HCT116 (cell line): ENCODE results near the gene TRIM24. TPM values are rescaled to one million over a fixed set of nuclear protein-coding genes. Genes with fewer than 3 reads are reported as not detected.

Experiments used
- ATAC-seq: fragments of 200-7000 bp; cut with Tn5 transposase; 2 replicates; pipeline ENCODE4 v1.9.1; 2020; ENCODE audit warnings: mild to moderate bottlenecking, moderate library complexity
- BruUV-seq: library from RNA; stranded (reverse); fragments of 400-500 nt; replicated peaks from 2 replicates; lab custom pipeline; 2021; lab: Mats Ljungman, UMichigan
- CTCF ChIA-PET: fragments of 300-600 bp; sonication (Branson Sonifier 250); formaldehyde crosslinking; loops from one replicate; lab custom pipeline; 2021; ENCODE audit warnings: antibody characterized with exemption; lab: Charles Lee
- POLR2A ChIA-PET: fragments of 300-600, 350-600 bp; sonication (Branson Sonifier 250); formaldehyde crosslinking; loops from one replicate; lab custom pipeline; 2021; ENCODE audit warnings: antibody characterized with exemption; lab: Charles Lee
- RAD21 ChIA-PET, 2 experiments: fragments of 300-600 bp; sonication (Branson Sonifier 250); formaldehyde crosslinking; loops; one replicate each; lab custom pipeline; 2023; ENCODE audit warnings: low total read pairs in 2 of 2; ENCODE audit not compliant: uncharacterized antibody in 2 of 2, unreplicated experiment in 2 of 2, low non-redundant PET in 1 of 2; lab: Charles Lee
- DNase-seq: peaks from one replicate; pipeline ENCODE4 v3.0.0-alpha.2; 2010; ENCODE audit warnings: low read depth, low spot score
- H2AFZ ChIP-seq: fragments of 200-600 bp; shearing (Covaris generic), sonication (generic); 2 replicates; pipeline ENCODE4 v1.6.1; 2017; ENCODE audit warnings: low read depth, mixed run types, mixed read lengths, antibody characterized with exemption, low read length; ENCODE audit not compliant: poor library complexity, severe bottlenecking
- H3K27ac ChIP-seq: 2 replicates; pipeline ENCODE4 v1.5.1; 2012; ENCODE audit warnings: low read depth, low read length
- H3K27me3 ChIP-seq: fragments of 200-600 bp; sonication (generic); 2 replicates; pipeline ENCODE4 v1.6.1; 2016; ENCODE audit warnings: mixed run types, low read length, mixed read lengths; ENCODE audit not compliant: insufficient read depth
- H3K36me3 ChIP-seq, 2 experiments: fragments of 200-500 bp in 1 of 2; fragments of 200-600 bp in 1 of 2; sonication (Bioruptor generic) in 1 of 2; sonication (generic) in 1 of 2; 2 replicates each; pipeline versions ENCODE4 v1.5.1 to v1.6.1; 2014 to 2016; ENCODE audit warnings: low read length in 2 of 2, inconsistent platforms in 1 of 2, mixed read lengths in 1 of 2, mixed run types in 1 of 2; ENCODE audit not compliant: insufficient read depth in 2 of 2, control insufficient read depth in 1 of 2
- H3K4me1 ChIP-seq, 2 experiments: fragments of 200-600 bp in 1 of 2; sonication (generic) in 1 of 2; 2 replicates each; pipeline versions ENCODE4 v1.5.1 to v1.6.1; 2012 to 2017; ENCODE audit warnings: low read length in 2 of 2, inconsistent platforms in 1 of 2, mild to moderate bottlenecking in 1 of 2, mixed read lengths in 1 of 2, mixed run types in 1 of 2, moderate library complexity in 1 of 2; ENCODE audit not compliant: insufficient read depth in 2 of 2, control insufficient read depth in 1 of 2
- H3K4me2 ChIP-seq: fragments of 200-600 bp; sonication (generic); 2 replicates; pipeline ENCODE4 v1.6.1; 2017; ENCODE audit warnings: mixed run types, low read length, mixed read lengths
- H3K4me3 ChIP-seq, 2 experiments: fragments of 200-600 bp in 1 of 2; sonication (generic) in 1 of 2; replicated peaks in 1 of 2; 2 replicates each; pipeline ENCODE4 v1.5.1; 2011 to 2016; ENCODE audit warnings: low read length in 2 of 2, control low read depth in 1 of 2, low read depth in 1 of 2, mild to moderate bottlenecking in 1 of 2, mixed read lengths in 1 of 2, mixed run types in 1 of 2
- H3K79me2 ChIP-seq: fragments of 200-600 bp; sonication (generic); 2 replicates; pipeline ENCODE4 v1.6.1; 2017; ENCODE audit warnings: mild to moderate bottlenecking, mixed run types, low read length, moderate library complexity, mixed read lengths; ENCODE audit not compliant: insufficient read depth
- H3K9ac ChIP-seq: fragments of 200-600 bp; sonication (generic); 2 replicates; pipeline ENCODE4 v1.6.1; 2016; ENCODE audit warnings: low read length, mixed read lengths
- H3K9me2 ChIP-seq: fragments of 200-600 bp; sonication (generic), shearing (Covaris generic); 2 replicates; pipeline ENCODE4 v1.6.1; 2017; ENCODE audit warnings: mixed run types, mild to moderate bottlenecking, moderate library complexity; ENCODE audit not compliant: insufficient read depth
- H3K9me3 ChIP-seq, 2 experiments: fragments of 200-500 bp in 1 of 2; fragments of 200-600 bp in 1 of 2; sonication (Bioruptor generic) in 1 of 2; sonication (generic) in 1 of 2; 2 replicates each; pipeline ENCODE4 v1.6.1; 2014 to 2017; ENCODE audit warnings: low read length in 2 of 2, mixed read lengths in 2 of 2, inconsistent platforms in 1 of 2, low read depth in 1 of 2, mild to moderate bottlenecking in 1 of 2, mixed run types in 1 of 2, moderate library complexity in 1 of 2; ENCODE audit not compliant: control insufficient read depth in 1 of 2, insufficient read depth in 1 of 2
- H4K20me1 ChIP-seq: fragments of 200-600 bp; sonication (generic), shearing (Covaris generic); 2 replicates; pipeline ENCODE4 v1.6.1; 2017; ENCODE audit warnings: mixed run types, mild to moderate bottlenecking, moderate library complexity; ENCODE audit not compliant: insufficient read depth
- CBX3 ChIP-seq: IDR thresholded peaks from 2 replicates; pipeline ENCODE4 v1.6.1; 2012; ENCODE audit warnings: low read depth
- CEBPB ChIP-seq: IDR thresholded peaks from 2 replicates; pipeline ENCODE4 v1.6.1; 2012; ENCODE audit warnings: low read depth
- EGR1 ChIP-seq: IDR thresholded peaks from 2 replicates; pipeline ENCODE4 v1.6.1; 2012; ENCODE audit warnings: low read depth
- ELF1 ChIP-seq: IDR thresholded peaks from 2 replicates; pipeline ENCODE4 v1.6.1; 2012; ENCODE audit warnings: low read depth, borderline replicate concordance
- EZH2 ChIP-seq: fragments of 200-600 bp; sonication (generic); IDR thresholded peaks from 2 replicates; pipeline ENCODE4 v1.6.1; 2017; ENCODE audit warnings: antibody characterized with exemption, mixed run types
- EZH2phosphoT487 ChIP-seq: fragments of 200-600 bp; IDR thresholded peaks from 2 replicates; pipeline ENCODE4 v1.6.1; 2018; ENCODE audit warnings: antibody characterized with exemption, borderline replicate concordance
- FOSL1 ChIP-seq: IDR thresholded peaks from 2 replicates; pipeline ENCODE4 v1.6.1; 2012; ENCODE audit warnings: low read depth
- JUND ChIP-seq: IDR thresholded peaks from 2 replicates; pipeline ENCODE4 v1.6.1; 2012
- POLR2A ChIP-seq: IDR thresholded peaks from 2 replicates; pipeline ENCODE4 v1.7.0; 2011; ENCODE audit warnings: borderline replicate concordance; ENCODE audit not compliant: insufficient read depth, insufficient read length; ENCODE audit errors: extremely low read depth
- POLR2AphosphoS5 ChIP-seq: IDR thresholded peaks from 2 replicates; pipeline ENCODE4 v1.6.1; 2011; ENCODE audit warnings: mild to moderate bottlenecking, low read depth, low read length, moderate library complexity
- SIN3A ChIP-seq: IDR thresholded peaks from 2 replicates; pipeline ENCODE4 v1.6.1; 2012; ENCODE audit warnings: low read depth
- SP1 ChIP-seq: IDR thresholded peaks from 2 replicates; pipeline ENCODE4 v1.6.1; 2012; ENCODE audit warnings: low read depth
- SRF ChIP-seq: IDR thresholded peaks from 2 replicates; pipeline ENCODE4 v1.6.1; 2012; ENCODE audit warnings: low read depth
- YY1 ChIP-seq: IDR thresholded peaks from 2 replicates; pipeline ENCODE4 v1.6.1; 2011; ENCODE audit warnings: low read length, low read depth, moderate library complexity, mild to moderate bottlenecking; ENCODE audit not compliant: insufficient replicate concordance; ENCODE audit errors: extremely low read depth
- intact Hi-C: fragments of 100-400 bp; cut with micrococcal nuclease; formaldehyde crosslinking; loops from 2 replicates; pipeline ENCODE4 v1.10.0; 2022
- total RNA-seq: library from RNA; stranded (reverse); gene quantifications from one replicate; pipeline ENCODE4 v1.2.1, GENCODE V29; 2021; ENCODE audit not compliant: unreplicated experiment
- TF ChIP-seq, protein P1 (sequence below): IDR thresholded peaks from 2 replicates; pipeline ENCODE4 v1.6.1; 2012
- TF ChIP-seq, protein P2 (sequence below): IDR thresholded peaks from 2 replicates; pipeline ENCODE4 v1.6.1; 2012
- TF ChIP-seq, protein P3 (sequence below): IDR thresholded peaks from 2 replicates; pipeline ENCODE4 v1.6.1; 2012; ENCODE audit warnings: low read depth

TRIM24 gene
- total RNA-seq, 1 experiment from 2014 or later, result 12.8 TPM

DNA sequence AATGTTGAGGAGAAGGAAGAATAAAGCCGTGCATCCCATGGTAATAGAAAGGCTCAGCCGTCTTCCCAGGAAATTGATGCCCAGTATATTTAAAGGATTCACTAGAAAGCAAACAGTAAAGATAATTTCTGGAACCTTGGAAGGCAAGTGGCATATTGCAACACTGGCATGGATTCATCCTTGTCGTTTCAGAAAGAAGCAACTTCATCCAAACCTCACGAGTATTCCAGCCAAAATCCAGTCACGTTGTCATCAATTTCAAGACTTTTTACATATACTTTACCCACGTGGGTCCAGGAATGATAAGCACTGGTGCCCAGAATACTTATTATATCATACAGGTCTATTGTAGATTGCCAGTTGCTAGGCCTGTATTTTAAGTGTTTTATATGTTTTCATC lies 167.3 kb downstream of the TRIM24 start:
- Histone ChIP-seq H3K4me3 (no peak overlapping the region), H3K36me3 (no peaks in the 10 kb centered on the region), H3K9me3 (no peaks in the 10 kb centered on the region), H3K27me3 (no peaks in the 10 kb centered on the region), H4K20me1 (no peaks in the 10 kb centered on the region), H3K79me2 (no peaks in the 10 kb centered on the region), H3K27ac (no peak overlapping the region), H2AFZ (no peak overlapping the region), H3K4me1 (no peaks in the 10 kb centered on the region), H3K9me2 (no peaks in the 10 kb centered on the region), H3K4me2 (no peak overlapping the region), H3K9ac (no peak overlapping the region)
- ATAC-seq (no peak), DNase-seq (no peak)
- POLR2A ChIA-PET, result no interaction called here
- intact Hi-C loops, result no loop called here
- BruUV-seq, result no TSS peak
- RAD21 ChIA-PET, result no interaction called here
- no peak for TF ChIP-seq POLR2AphosphoS5
- TF ChIP-seq CBX3, result no peak
- no peak for TF ChIP-seq JUND
- TF ChIP-seq CEBPB, result no peak
- TF ChIP-seq ELF1, result no peak
- no peak for TF ChIP-seq SIN3A
- no peak for TF ChIP-seq POLR2A
- TF ChIP-seq YY1, result no peak
- TF ChIP-seq SRF, result no peak
- CTCF ChIA-PET, result no interaction called here

GRCh38 chr7:138630059-138630610 lies 170.1 kb downstream of the TRIM24 start:
- Histone ChIP-seq H4K20me1 (no peaks in the 10 kb centered on the region), H3K27ac (no peak overlapping the region), H3K27me3 (no peaks in the 10 kb centered on the region), H3K9me2 (no peaks in the 10 kb centered on the region), H3K4me3 (no peak overlapping the region), H3K9me3 (no peaks in the 10 kb centered on the region), H3K79me2 (no peaks in the 10 kb centered on the region), H3K36me3 (no peaks in the 10 kb centered on the region), H3K4me2 (no peak overlapping the region), H3K9ac (no peak overlapping the region), H2AFZ (no peak overlapping the region), H3K4me1 (no peaks in the 10 kb centered on the region)
- TF ChIP-seq CEBPB (no peak), EZH2phosphoT487 (no peak), SIN3A (no peak), EZH2 (no peak), EGR1 (no peak), YY1 (no peak), SP1 (no peak), ELF1 (no peak), JUND (no peak), FOSL1 (no peak), CBX3 (no peak)
- TF ChIP-seq, protein P1, sequence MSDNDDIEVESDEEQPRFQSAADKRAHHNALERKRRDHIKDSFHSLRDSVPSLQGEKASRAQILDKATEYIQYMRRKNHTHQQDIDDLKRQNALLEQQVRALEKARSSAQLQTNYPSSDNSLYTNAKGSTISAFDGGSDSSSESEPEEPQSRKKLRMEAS, result no peak
- TF ChIP-seq, protein P2, sequence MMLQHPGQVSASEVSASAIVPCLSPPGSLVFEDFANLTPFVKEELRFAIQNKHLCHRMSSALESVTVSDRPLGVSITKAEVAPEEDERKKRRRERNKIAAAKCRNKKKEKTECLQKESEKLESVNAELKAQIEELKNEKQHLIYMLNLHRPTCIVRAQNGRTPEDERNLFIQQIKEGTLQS, result no peak
- TF ChIP-seq, protein P3, sequence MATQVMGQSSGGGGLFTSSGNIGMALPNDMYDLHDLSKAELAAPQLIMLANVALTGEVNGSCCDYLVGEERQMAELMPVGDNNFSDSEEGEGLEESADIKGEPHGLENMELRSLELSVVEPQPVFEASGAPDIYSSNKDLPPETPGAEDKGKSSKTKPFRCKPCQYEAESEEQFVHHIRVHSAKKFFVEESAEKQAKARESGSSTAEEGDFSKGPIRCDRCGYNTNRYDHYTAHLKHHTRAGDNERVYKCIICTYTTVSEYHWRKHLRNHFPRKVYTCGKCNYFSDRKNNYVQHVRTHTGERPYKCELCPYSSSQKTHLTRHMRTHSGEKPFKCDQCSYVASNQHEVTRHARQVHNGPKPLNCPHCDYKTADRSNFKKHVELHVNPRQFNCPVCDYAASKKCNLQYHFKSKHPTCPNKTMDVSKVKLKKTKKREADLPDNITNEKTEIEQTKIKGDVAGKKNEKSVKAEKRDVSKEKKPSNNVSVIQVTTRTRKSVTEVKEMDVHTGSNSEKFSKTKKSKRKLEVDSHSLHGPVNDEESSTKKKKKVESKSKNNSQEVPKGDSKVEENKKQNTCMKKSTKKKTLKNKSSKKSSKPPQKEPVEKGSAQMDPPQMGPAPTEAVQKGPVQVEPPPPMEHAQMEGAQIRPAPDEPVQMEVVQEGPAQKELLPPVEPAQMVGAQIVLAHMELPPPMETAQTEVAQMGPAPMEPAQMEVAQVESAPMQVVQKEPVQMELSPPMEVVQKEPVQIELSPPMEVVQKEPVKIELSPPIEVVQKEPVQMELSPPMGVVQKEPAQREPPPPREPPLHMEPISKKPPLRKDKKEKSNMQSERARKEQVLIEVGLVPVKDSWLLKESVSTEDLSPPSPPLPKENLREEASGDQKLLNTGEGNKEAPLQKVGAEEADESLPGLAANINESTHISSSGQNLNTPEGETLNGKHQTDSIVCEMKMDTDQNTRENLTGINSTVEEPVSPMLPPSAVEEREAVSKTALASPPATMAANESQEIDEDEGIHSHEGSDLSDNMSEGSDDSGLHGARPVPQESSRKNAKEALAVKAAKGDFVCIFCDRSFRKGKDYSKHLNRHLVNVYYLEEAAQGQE, result no peak
- intact Hi-C loops, result no loop called here
- POLR2A ChIA-PET, result no interaction called here
- BruUV-seq, result no TSS peak
- RAD21 ChIA-PET, result no interaction called here
- DNase-seq, result no peak
- no peak for ATAC-seq
- CTCF ChIA-PET, result no interaction called here
